ENCODE data around the gene SLIT1. TPM values are rescaled to one million over a fixed set of nuclear protein-coding genes. Genes with fewer than 3 reads are reported as not detected.

The SLIT1 gene
- total RNA-seq, 4 donors from 2014 or later: 0.35 to 0.49 TPM; not detected in 2

DNA sequence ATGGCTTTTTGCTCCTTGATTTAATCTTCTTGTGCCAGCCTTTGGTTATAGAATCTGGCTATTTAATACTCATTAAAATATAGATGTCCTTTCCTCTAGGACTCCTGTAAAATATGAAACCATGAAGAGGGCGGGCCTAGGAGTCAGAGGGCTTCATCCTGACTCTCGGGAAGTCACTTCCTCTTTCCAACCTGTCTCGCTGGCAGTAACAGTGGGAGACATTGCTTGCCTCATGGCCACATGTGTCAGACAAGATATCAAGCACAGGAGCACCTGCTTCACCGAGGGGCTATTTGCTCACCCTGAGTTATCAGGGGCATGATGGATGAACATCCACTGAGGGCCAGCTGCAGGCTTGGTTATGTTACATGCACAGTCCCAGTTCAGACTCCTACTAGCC is 31.0 kb downstream of the SLIT1 start:
- H3K27ac ChIP-seq: no peak overlapping the region
- intact Hi-C loops (cut with DNase I; ENCODE audit: low total_unique reads): no loop called here

DNA sequence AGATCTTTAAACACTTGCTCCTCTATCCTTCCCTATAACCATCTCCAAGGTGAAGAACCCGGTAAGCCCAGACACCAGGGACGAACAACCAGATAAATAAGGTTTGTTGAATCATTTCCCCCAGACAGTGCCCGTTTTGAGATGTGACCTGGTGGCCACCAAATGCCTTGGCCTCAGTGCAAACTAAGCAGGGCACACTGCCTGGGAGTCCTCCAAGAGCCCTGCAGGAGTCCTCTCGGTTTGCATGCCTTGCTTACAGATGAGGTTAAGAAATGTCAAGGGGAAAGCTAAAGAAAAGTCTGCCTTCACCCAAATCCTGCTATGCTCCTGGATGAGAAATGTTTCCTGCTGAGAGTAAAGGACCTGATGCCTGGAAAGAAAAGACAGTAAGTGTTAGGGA is 31.6 kb downstream of the SLIT1 start:
- Histone ChIP-seq H3K4me1 (no peaks in the 10 kb centered on the region), H3K27me3 (no peaks in the 10 kb centered on the region), H3K4me3 (no peak overlapping the region), H3K36me3 (no peaks in the 10 kb centered on the region), H3K9me3 (no peaks in the 10 kb centered on the region), H3K27ac (no peak overlapping the region)
- intact Hi-C loops (cut with DNase I; ENCODE audit: low total_unique reads): no loop called here
- no peak for TF ChIP-seq CTCF (IDR thresholded peaks at IDR 0.05)
- TF ChIP-seq POLR2A (IDR thresholded peaks at IDR 0.05): no peak
- no peak for DNase-seq

More for the DNA sequence above, 31.0 kb downstream of the SLIT1 start:
- no peak for TF ChIP-seq POLR2A (IDR thresholded peaks at IDR 0.05)
- Histone ChIP-seq H3K4me3 (no peak overlapping the region), H3K9me3 (no peaks in the 10 kb centered on the region), H3K4me1 (no peaks in the 10 kb centered on the region), H3K36me3 (no peaks in the 10 kb centered on the region), H3K27me3 (no peaks in the 10 kb centered on the region)
- no peak for DNase-seq

GRCh38 chr10:97153270-97153850 is 32.4 kb downstream of the SLIT1 start:
- H3K4me1 ChIP-seq: no peaks in the 10 kb centered on the region
- intact Hi-C loops (cut with DNase I; ENCODE audit: low total_unique reads): no loop called here
- DNase-seq: no peak
- no peak for TF ChIP-seq CTCF (IDR thresholded peaks at IDR 0.05)
- no peak for TF ChIP-seq POLR2A (IDR thresholded peaks at IDR 0.05)
- no peaks in the 10 kb centered on the region for H3K36me3 ChIP-seq
- no peaks in the 10 kb centered on the region for H3K9me3 ChIP-seq
- no peak overlapping the region for H3K27ac ChIP-seq
- H3K4me3 ChIP-seq: no peak overlapping the region
- H3K27me3 ChIP-seq: no peaks in the 10 kb centered on the region

- intact Hi-C loops (cut with DNase I; ENCODE audit: low total_unique reads): no loop called here
- no peak for DNase-seq
Observed at GRCh38 chr10:97151307-97151914, 34.3 kb downstream of the SLIT1 start.

DNA sequence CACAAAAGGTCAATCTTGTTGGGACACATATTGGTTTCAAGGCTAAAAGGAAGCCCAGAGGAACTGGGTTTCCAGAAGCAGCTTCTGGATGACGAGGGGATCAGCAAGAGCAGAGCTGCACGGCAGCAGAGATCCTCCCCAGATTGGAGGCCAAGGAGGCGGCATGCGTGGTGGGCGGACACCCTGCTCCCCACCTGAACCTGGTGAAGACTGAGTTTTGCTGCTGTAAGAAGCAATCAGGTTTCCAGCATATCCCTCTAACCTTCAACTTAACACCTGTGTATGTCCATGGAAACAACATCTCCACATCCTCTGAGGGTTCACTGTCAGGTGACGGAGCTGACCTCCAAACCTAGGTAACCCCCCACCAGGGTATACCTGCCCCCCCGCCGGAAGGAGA is 35.1 kb downstream of the SLIT1 start:
- intact Hi-C loops (cut with DNase I; ENCODE audit: low total_unique reads): no loop called here
- no peak overlapping the region for H3K27ac ChIP-seq
- TF ChIP-seq POLR2A (IDR thresholded peaks at IDR 0.05) (no peak), CTCF (IDR thresholded peaks at IDR 0.05) (no peak)
- no peaks in the 10 kb centered on the region for H3K27me3 ChIP-seq
- H3K4me1 ChIP-seq: no peaks in the 10 kb centered on the region
- DNase-seq: no peak
- no peak overlapping the region for H3K4me3 ChIP-seq
- no peaks in the 10 kb centered on the region for H3K9me3 ChIP-seq
- H3K36me3 ChIP-seq: no peaks in the 10 kb centered on the region

More at GRCh38 chr10:97151307-97151914, 34.3 kb downstream of the SLIT1 start:
- Histone ChIP-seq H3K9me3 (no peaks in the 10 kb centered on the region), H3K36me3 (no peaks in the 10 kb centered on the region), H3K27ac (no peak overlapping the region), H3K4me1 (no peaks in the 10 kb centered on the region), H3K27me3 (no peaks in the 10 kb centered on the region), H3K4me3 (no peak overlapping the region)
- no peak for TF ChIP-seq CTCF (IDR thresholded peaks at IDR 0.05)
- TF ChIP-seq POLR2A (IDR thresholded peaks at IDR 0.05): no peak

Measured in uterus (tissue), 4 donors.